Measurements from ENCODE around the gene HTR3D.

Gene HTR3D

GRCh38 chr3:184081116-184081830 is 49.7 kb downstream of the HTR3D start:
- Histone ChIP-seq H3K9me3 (ENCODE audit: low read length) (peaks cover 10% of the 10 kb centered on the region; the same call in 1 of the 2 replicates), H3K4me2 (ENCODE audit: low read length) (no peak overlapping the region), H3K4me1 (ENCODE audit: insufficient read depth, low read length, severe bottlenecking) (no peaks in the 10 kb centered on the region), H3K9me2 (ENCODE audit: low read depth, low read length) (no peaks in the 10 kb centered on the region), H3K36me3 (ENCODE audit: insufficient read depth, low read length) (no peaks in the 10 kb centered on the region), H2AFZ (ENCODE audit: low read length) (no peak overlapping the region), H3K27me3 (ENCODE audit: insufficient read depth, low read length) (peaks cover 28% of the 10 kb centered on the region; the same call in 1 of the 2 replicates), H3K9ac (ENCODE audit: low read length) (no peak overlapping the region), H3F3A (ENCODE audit: insufficient read depth, low read length) (no peaks in the 10 kb centered on the region), H3K27ac (ENCODE audit: low read depth, low read length, poor library complexity, severe bottlenecking) (no peak overlapping the region), H3K79me2 (ENCODE audit: insufficient read depth, low read length) (no peaks in the 10 kb centered on the region), H4K20me1 (ENCODE audit: insufficient read depth, low read length) (no peaks in the 10 kb centered on the region), H3K4me3 (ENCODE audit: low read depth, low read length, poor library complexity, severe bottlenecking) (no peak overlapping the region)
- TF ChIP-seq CTCF (IDR thresholded peaks at IDR 0.05; ENCODE audit: low read length) (no peak), EZH2 (IDR thresholded peaks at IDR 0.05; ENCODE audit: borderline replicate concordance, low read length) (no peak)

DNA sequence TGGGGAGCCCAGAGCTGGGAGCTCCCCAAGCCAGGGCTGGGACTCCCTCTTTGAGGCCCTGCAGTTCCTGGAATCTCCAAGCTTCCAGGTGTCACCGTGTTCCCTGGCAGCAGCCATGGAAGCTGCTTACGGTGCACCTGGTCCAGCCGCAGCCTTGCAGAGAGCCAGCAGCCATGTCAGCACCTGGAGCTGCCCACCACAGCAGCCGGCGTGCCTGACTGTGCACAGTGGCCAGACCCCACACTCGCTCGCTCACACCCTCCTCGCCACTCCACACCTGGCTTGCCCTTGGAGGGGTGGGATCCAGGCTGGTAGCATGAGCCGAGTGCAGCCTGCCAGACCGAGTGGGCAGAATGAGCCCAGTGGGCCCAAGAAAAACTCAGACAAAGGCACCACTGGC is 50.5 kb downstream of the HTR3D start:
- Histone ChIP-seq H3K27me3 (ENCODE audit: insufficient read depth, low read length) (peaks cover 28% of the 10 kb centered on the region; the same call in 1 of the 2 replicates), H3K4me1 (ENCODE audit: insufficient read depth, low read length, severe bottlenecking) (no peaks in the 10 kb centered on the region), H2AFZ (ENCODE audit: low read length) (no peak overlapping the region), H3K9me2 (ENCODE audit: low read depth, low read length) (no peaks in the 10 kb centered on the region), H3F3A (ENCODE audit: insufficient read depth, low read length) (no peaks in the 10 kb centered on the region), H4K20me1 (ENCODE audit: insufficient read depth, low read length) (no peaks in the 10 kb centered on the region), H3K36me3 (ENCODE audit: insufficient read depth, low read length) (no peaks in the 10 kb centered on the region), H3K9me3 (ENCODE audit: low read length) (peaks cover 10% of the 10 kb centered on the region; the same call in 1 of the 2 replicates), H3K79me2 (ENCODE audit: insufficient read depth, low read length) (no peaks in the 10 kb centered on the region), H3K9ac (ENCODE audit: low read length) (no peak overlapping the region), H3K27ac (ENCODE audit: low read depth, low read length, poor library complexity, severe bottlenecking) (no peak overlapping the region), H3K4me3 (ENCODE audit: low read depth, low read length, poor library complexity, severe bottlenecking) (no peak overlapping the region), H3K4me2 (ENCODE audit: low read length) (no peak overlapping the region)
- no peak for TF ChIP-seq EZH2 (IDR thresholded peaks at IDR 0.05; ENCODE audit: borderline replicate concordance, low read length)
- no peak for TF ChIP-seq CTCF (IDR thresholded peaks at IDR 0.05; ENCODE audit: low read length)

DNA sequence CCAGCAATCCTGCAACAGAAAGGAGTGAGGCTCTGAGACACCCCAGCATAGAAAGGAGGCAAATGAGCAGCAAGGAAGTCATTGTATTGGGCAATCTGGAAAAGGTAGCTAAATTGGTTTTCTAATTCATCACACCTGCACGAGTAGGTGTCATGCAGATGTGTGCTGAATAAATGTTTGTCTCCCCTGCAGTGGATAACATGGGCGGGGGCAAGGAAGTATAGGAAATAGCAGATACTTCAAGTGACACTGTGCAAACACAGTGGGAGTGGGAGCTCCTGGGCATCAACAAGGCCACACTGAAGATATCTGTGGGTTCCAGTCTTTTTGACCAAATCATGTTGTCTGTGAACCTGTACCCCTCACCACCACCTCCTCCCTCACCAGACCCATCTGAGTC is 50.9 kb downstream of the HTR3D start:
- Histone ChIP-seq H3K9ac (ENCODE audit: low read length) (no peak overlapping the region), H3K36me3 (ENCODE audit: insufficient read depth, low read length) (no peaks in the 10 kb centered on the region), H3K4me2 (ENCODE audit: low read length) (no peak overlapping the region), H3K79me2 (ENCODE audit: insufficient read depth, low read length) (no peaks in the 10 kb centered on the region), H3K27ac (ENCODE audit: low read depth, low read length, poor library complexity, severe bottlenecking) (no peak overlapping the region), H3K9me2 (ENCODE audit: low read depth, low read length) (no peaks in the 10 kb centered on the region), H3K9me3 (ENCODE audit: low read length) (peaks cover 6% of the 10 kb centered on the region; the same call in 1 of the 2 replicates), H3F3A (ENCODE audit: insufficient read depth, low read length) (no peaks in the 10 kb centered on the region), H3K4me1 (ENCODE audit: insufficient read depth, low read length, severe bottlenecking) (no peaks in the 10 kb centered on the region), H3K4me3 (ENCODE audit: low read depth, low read length, poor library complexity, severe bottlenecking) (no peak overlapping the region), H2AFZ (ENCODE audit: low read length) (no peak overlapping the region), H4K20me1 (ENCODE audit: insufficient read depth, low read length) (no peaks in the 10 kb centered on the region), H3K27me3 (ENCODE audit: insufficient read depth, low read length) (peaks cover 25% of the 10 kb centered on the region; the same call in 1 of the 2 replicates)
- TF ChIP-seq EZH2 (IDR thresholded peaks at IDR 0.05; ENCODE audit: borderline replicate concordance, low read length), result no peak
- TF ChIP-seq CTCF (IDR thresholded peaks at IDR 0.05; ENCODE audit: low read length), result no peak

Measured in OCI-LY1 (cell line).